ENCODE data around the gene ARHGEF1.

DNA sequence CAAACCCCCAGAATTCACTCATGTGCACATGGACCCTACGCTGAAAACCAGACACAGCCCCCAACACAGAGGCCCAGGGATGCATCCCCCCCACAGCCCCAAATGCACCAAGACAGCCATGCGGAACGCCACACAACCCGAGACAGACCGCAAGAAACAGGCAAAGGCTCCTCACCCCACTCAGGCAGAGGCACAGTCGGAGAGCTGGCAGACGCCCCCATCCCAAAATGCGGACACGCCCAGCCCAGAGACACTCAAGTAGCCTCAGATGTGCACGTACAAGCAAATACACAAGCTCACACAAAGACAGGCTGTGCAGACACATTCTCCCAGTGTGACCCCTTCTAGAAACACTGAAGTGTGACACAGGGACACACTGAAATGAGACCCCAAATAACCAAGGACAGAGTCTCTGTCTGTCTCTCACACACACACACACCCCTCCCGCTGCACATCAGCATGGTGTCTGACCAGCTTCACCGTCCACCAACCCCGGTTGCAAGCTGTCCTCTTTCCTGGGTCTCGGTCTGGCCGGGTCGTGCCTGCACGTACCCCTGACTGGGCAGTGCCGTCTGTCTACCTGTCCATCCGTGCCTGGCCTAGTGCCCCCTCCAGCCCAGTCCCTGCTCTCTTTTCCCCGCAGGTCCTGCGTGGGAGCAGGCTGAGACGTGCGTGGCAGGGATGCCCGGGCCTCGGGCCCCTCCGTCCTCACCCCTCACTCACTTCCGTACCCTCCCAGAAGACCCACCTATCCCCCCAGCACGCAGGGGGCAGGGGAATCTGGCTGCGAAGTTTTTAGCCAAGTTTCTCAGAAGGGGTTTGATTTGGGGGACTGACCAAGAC is 29.1 kb downstream of the ARHGEF1 start:
- TF ChIP-seq CTCF (IDR thresholded peaks at IDR 0.05 in 4 of 5, conservative IDR thresholded peaks at IDR 0.05 in 1 of 5) = no peak
- no peak for TF ChIP-seq POLR2A (IDR thresholded peaks at IDR 0.05)
